ENCODE data around the gene CD248.
"Not testable (repeated sequence)": the region's sequence is repeated elsewhere in the genome, so short reads cannot be mapped to it uniquely, and the experiment has no call there.

The CD248 gene

GRCh38 chr11:66289548-66290329 is 27.1 kb downstream of the CD248 start:
- peak; percentile 77 to 80 for DNase-seq (ENCODE audit: low read depth in 2 of 2)

- DNase-seq (ENCODE audit: low read depth in 2 of 2), result peak; percentile 97
These were observed 27.9 kb downstream of the CD248 start, which contains the start of gene YIF1A for GRCh38 chr11:66288671-66289547. Gene YIF1A (minus strand): TSS chr11:66289143. CDS start chr11:66288985, 158 bp downstream.

- DNase-seq (ENCODE audit: low read depth in 2 of 2), result no peak
These were observed 28.8 kb downstream of the CD248 start for GRCh38 chr11:66287889-66288670.

- DNase-seq (ENCODE audit: low read depth in 2 of 2), result no peak
These were observed 29.5 kb downstream of the CD248 start for GRCh38 chr11:66287211-66287888.

DNA sequence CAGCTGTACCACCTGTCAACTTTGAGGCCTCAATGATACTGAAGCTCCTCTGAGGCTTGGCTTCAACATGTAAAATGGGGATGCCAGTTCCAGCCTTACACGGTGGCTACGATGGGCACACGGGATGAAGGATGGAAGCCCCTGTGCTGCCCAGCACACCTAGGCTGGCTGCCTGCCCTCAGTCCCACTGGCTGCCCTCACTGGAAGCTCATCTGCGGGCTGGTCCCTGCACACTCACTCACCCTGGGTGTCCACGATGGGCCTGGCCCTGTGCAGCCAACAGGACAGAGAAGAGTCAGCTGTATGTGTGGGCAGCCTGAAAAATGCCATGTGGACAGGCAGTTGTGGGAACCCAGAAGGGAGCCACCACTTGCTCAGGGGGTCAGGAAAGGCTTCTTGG is 30.1 kb downstream of the CD248 start:
- DNase-seq (ENCODE audit: low read depth in 2 of 2), result no peak

- DNase-seq (ENCODE audit: low read depth in 2 of 2), result no peak
These were observed 31.4 kb downstream of the CD248 start for GRCh38 chr11:66285250-66285947.

DNA sequence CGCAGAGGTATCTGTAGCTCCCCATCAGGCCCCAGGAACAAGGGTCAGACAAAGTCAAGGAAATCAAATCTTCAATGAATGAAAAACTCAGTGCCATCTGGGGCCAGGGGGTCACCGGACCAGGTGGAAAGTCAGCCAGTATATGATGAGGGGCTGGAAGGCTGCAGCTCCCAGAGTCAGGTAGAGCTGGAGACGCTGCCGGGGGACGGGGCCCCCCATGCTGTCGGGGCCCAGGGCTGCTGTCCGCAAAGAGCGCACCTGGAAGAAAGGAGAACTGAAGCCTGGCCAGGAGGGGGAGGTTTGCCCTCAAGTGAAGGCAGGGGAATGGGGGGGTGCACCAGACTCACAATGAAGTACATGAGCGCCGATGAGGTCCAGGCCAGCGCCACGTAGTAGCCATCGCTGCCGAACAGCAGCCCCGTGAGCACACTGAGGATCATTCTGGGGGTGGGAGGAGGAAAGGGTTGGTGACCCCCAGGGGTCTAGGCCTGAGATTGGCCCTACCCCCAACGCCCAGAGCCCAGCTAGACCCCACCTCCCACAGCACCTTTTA is 32.2 kb downstream of the CD248 start:
- DNase-seq (ENCODE audit: low read depth in 2 of 2), result no peak

- no peak for DNase-seq (ENCODE audit: low read depth in 2 of 2)
These were observed 33.3 kb downstream of the CD248 start for GRCh38 chr11:66283461-66284105.

GRCh38 chr11:66282468-66283455 is 34.1 kb downstream of the CD248 start:
- DNase-seq (ENCODE audit: low read depth in 2 of 2), result peak; percentile 98

GRCh38 chr11:66281776-66282467 is 34.9 kb downstream of the CD248 start:
- DNase-seq (ENCODE audit: low read depth in 2 of 2), result no peak

- DNase-seq (ENCODE audit: low read depth in 2 of 2), result no peak
These were observed 35.8 kb downstream of the CD248 start for GRCh38 chr11:66281001-66281400.

DNA sequence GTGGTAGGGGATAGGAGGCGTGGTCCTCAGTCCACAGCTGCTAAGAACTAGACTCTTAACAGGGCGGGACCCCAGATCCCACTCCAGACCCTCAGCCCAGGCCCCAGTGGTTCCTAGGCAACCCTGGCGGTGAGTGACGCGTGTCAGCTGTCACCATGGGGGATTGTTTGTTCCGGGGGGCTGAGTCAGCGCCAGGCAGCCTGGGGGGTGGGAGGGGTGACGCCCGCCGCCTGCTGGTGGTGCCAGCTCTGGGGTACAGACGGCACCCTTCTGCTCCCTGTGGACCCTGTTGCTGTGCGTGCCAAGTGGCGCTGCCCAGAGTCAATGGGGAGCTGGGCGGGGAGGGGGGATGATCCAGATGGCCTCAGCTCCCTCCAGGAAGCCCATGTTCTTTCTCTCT is 36.4 kb downstream of the CD248 start:
- DNase-seq (ENCODE audit: low read depth in 2 of 2), result no peak

DNA sequence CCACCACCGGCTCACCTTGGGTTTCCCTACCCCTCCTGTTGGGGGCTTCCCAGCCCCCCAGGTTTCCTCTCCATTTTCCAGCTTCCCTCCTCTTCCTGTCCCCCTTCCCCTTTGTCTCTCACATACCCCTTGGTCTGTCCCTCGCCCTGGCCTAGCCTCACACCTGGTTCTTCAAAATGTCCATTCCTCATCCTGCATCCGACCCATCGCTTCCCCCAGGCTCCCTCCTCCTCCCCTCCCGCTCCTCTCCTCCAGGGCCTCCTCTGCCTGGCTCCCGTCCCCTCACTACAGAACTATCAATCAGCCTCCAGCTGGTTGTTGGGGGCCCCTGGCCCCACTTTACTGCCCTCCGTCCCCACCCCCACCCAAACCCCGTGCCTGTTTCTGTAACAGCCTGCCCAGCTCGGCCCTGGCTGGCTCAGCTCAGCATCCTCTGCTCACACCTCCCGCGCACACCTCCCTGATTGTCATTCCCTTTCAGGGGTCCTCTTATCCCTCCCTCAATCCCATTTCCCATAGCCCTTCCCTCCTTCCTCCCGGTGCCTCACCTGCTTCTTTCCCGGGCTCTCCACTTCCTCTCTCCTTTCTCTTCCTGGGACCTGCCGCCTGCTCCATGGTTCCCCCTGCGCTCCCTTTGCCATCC is 37.6 kb downstream of the CD248 start:
- no peak for DNase-seq (ENCODE audit: low read depth in 2 of 2)

DNA sequence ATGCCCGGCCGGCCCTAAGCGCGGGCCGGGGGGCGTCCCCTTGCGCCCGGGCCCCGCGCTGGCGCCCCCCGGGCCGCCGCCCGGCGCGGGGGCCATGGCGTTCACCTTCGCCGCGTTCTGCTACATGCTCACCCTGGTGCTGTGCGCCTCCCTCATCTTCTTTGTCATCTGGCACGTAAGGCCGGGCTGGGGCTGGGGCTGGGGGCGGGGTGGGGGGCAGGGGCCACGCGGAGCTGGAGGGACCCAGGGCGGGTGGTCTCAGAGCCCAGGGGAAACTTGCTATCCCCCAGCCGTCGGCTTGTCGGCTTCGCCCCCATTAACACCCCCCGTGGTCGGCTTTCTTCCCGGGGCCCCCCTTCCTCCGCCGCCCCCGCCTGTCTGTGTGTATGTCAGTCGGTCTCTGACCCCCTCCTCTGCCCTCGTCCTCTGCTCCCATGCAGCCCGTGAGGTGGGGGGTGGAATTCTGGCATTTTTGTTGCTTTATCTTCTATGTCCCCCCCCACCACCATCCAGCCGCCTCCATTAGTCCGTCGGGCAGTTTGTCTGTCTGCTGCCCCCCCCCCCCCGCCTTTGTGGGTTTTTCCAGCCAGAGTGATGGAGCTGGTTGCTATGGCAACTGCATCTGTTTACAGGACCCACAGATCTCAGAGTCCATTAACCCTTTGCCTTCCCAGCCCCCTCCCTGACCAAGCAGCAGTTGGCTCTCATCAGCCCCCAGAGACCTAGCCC is 38.3 kb downstream of the CD248 start:
- no peak for DNase-seq (ENCODE audit: low read depth in 2 of 2)

GRCh38 chr11:66277471-66278362 is 39.1 kb downstream of the CD248 start, which contains the start of gene CNIH2:
Gene CNIH2 (plus strand): TSS chr11:66278175. CDS start chr11:66278457, 282 bp downstream.
- DNase-seq (ENCODE audit: low read depth in 2 of 2), result no peak

- not testable (repeated sequence) for DNase-seq (ENCODE audit: low read depth in 2 of 2)
These were observed 39.8 kb downstream of the CD248 start for GRCh38 chr11:66277064-66277463.

Data from stimulated activated CD4-positive, alpha-beta T cell treated with anti-CD3 and anti-CD28 coated beads, Interleukin-15, amount 100 ng/mL, for 48 hours (primary cell).